Endothelial cell of umbilical vein (primary cell): ENCODE results near the gene EYS.

ENCODE experiments used
- EZH2 ChIP-seq: IDR thresholded peaks from 2 replicates; pipeline ENCODE4 v1.6.1; 2012; ENCODE audit warnings: borderline replicate concordance, low read depth, mild to moderate bottlenecking, moderate library complexity, low read length, inconsistent platforms; ENCODE audit not compliant: severe bottlenecking
- JUN ChIP-seq: IDR thresholded peaks from 2 replicates; pipeline ENCODE4 v1.6.1; 2011; ENCODE audit warnings: borderline replicate concordance, low read depth; ENCODE audit not compliant: insufficient read length, insufficient read depth
- POLR2A ChIP-seq: IDR thresholded peaks from 2 replicates; pipeline ENCODE4 v1.6.1; 2012; ENCODE audit warnings: low read depth, mild to moderate bottlenecking, control low read depth, low read length
- POLR2AphosphoS5 ChIP-seq: IDR thresholded peaks from 2 replicates; pipeline ENCODE4 v1.6.1; 2012; ENCODE audit warnings: low read depth, mild to moderate bottlenecking, control low read depth, low read length, moderate library complexity; ENCODE audit not compliant: insufficient read depth
- TF ChIP-seq, protein P1 (sequence below), 2 donors: IDR thresholded peaks; 1 replicate in 1 of 2; 2 replicates in 1 of 2; pipeline ENCODE4 v1.5.1; 2011; ENCODE audit warnings: low read length in 2 of 2, mild to moderate bottlenecking in 2 of 2, moderate library complexity in 2 of 2, control low read depth in 1 of 2, inconsistent platforms in 1 of 2, low read depth in 1 of 2; ENCODE audit not compliant: insufficient read depth in 1 of 2; ENCODE audit errors: extremely low read depth in 1 of 2
- TF ChIP-seq, protein P2 (sequence below): IDR thresholded peaks from 2 replicates; pipeline ENCODE4 v1.6.1; 2011; ENCODE audit not compliant: insufficient read depth, insufficient read length

DNA sequence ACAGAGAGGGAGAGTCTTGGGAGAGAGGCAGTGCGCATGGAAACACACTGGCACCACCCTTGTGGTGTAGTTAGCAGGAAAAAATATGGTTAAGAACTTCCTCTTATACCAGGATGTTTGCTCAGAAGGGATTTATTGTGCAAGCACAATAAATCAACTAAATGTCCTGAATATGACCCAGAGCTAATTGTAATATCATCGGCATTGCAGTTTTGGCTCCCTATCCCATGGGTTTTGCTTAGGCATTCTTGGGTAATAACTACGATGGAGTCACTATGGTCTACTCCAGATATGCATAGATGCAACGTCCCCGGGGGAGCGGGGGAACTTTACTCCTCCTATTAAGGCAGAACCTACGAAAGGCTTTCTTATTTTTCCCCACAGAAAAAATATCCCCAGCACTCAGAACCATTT, 751.6 kb downstream of the EYS start:
- no peak for TF ChIP-seq POLR2A
- TF ChIP-seq, protein P1, sequence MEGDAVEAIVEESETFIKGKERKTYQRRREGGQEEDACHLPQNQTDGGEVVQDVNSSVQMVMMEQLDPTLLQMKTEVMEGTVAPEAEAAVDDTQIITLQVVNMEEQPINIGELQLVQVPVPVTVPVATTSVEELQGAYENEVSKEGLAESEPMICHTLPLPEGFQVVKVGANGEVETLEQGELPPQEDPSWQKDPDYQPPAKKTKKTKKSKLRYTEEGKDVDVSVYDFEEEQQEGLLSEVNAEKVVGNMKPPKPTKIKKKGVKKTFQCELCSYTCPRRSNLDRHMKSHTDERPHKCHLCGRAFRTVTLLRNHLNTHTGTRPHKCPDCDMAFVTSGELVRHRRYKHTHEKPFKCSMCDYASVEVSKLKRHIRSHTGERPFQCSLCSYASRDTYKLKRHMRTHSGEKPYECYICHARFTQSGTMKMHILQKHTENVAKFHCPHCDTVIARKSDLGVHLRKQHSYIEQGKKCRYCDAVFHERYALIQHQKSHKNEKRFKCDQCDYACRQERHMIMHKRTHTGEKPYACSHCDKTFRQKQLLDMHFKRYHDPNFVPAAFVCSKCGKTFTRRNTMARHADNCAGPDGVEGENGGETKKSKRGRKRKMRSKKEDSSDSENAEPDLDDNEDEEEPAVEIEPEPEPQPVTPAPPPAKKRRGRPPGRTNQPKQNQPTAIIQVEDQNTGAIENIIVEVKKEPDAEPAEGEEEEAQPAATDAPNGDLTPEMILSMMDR (IDR thresholded peaks at IDR 0.05; ENCODE audit: extremely low read depth in 1 of 2, insufficient read depth in 1 of 2, low read depth in 1 of 2, low read length in 2 of 2): no peak
- no peak for TF ChIP-seq EZH2
- TF ChIP-seq JUN: no peak
- no peak for TF ChIP-seq POLR2AphosphoS5
- TF ChIP-seq, protein P2, sequence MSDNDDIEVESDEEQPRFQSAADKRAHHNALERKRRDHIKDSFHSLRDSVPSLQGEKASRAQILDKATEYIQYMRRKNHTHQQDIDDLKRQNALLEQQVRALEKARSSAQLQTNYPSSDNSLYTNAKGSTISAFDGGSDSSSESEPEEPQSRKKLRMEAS: no peak
